Peyer's patch (tissue), 4 donors: ENCODE measurements around the gene SPARCL1.

Source experiments
- CTCF ChIP-seq, 6 experiments: fragments of 450-650 bp in 4 of 6; fragments of 200-600 bp in 2 of 6; sonication (generic) in 1 of 6; IDR thresholded peaks; one replicate each; pipeline ENCODE4 v1.5.1; 2017 to 2019; ENCODE audit warnings: antibody characterized with exemption in 6 of 6, mild to moderate bottlenecking in 3 of 6, moderate library complexity in 1 of 6
- POLR2A ChIP-seq, 2 donors: fragments of 450-650 bp; IDR thresholded peaks; one replicate each; pipeline ENCODE4 v1.5.1; 2017; ENCODE audit warnings: antibody characterized with exemption in 2 of 2, mild to moderate bottlenecking in 2 of 2, moderate library complexity in 2 of 2

GRCh38 chr4:87531621-87532020 is 2.4 kb upstream of the SPARCL1 start:
- TF ChIP-seq POLR2A (IDR thresholded peaks at IDR 0.05) (no peak), CTCF (IDR thresholded peaks at IDR 0.05) (no peak)
